ENCODE measurements around the gene CD300E. TPM values are rescaled to one million over a fixed set of nuclear protein-coding genes. Genes with fewer than 3 reads are reported as not detected.
A peak's percentile ranks its signal among the peaks of the same experiment; 100 is the strongest.

Gene CD300E
- total and polyA plus RNA-seq, 8 donors: 0.14 to 1.3 (median 0.27) TPM; not detected in 1

GRCh38 chr17:74569020-74570003, 54.2 kb downstream of the CD300E start:
- no peak for TF ChIP-seq CTCF (IDR thresholded peaks at IDR 0.05)
- H3K27me3 ChIP-seq: no peaks in the 10 kb centered on the region
- no peak overlapping the region for H3K4me3 ChIP-seq
- no peaks in the 10 kb centered on the region for H3K4me1 ChIP-seq
- WGBS, 2 donors: 51 to 66% methylated on average over 32 of the region's 32 CpGs
- DNase-seq (peak in 1 of 6 donors; percentile 53), FAIRE-seq (no peak), ATAC-seq (peak in 3 of 4 donors; percentile 59 to 81 (median 74))
- no peak overlapping the region for H3K27ac ChIP-seq
- intact Hi-C loops (cut with DNase I): no loop called here
- no peaks in the 10 kb centered on the region for H3K9me3 ChIP-seq
- H3K36me3 ChIP-seq: no peaks in the 10 kb centered on the region

- intact Hi-C loops (cut with DNase I): no loop called here
- no peak for FAIRE-seq
Measured at GRCh38 chr17:74568106-74568873, 55.2 kb downstream of the CD300E start.

GRCh38 chr17:74567397-74567796, 56.1 kb downstream of the CD300E start, which contains the start of gene CD300H:
CD300H (minus strand) TSS chr17:74567509.
- DNase-seq: no peak
- no peak for TF ChIP-seq CTCF (IDR thresholded peaks at IDR 0.05)

More at GRCh38 chr17:74568106-74568873, 55.2 kb downstream of the CD300E start:
- Histone ChIP-seq H3K27ac (no peak overlapping the region), H3K4me3 (no peak overlapping the region), H3K27me3 (no peaks in the 10 kb centered on the region), H3K36me3 (no peaks in the 10 kb centered on the region), H3K9me3 (no peaks in the 10 kb centered on the region), H3K4me1 (no peaks in the 10 kb centered on the region)
- no peak for TF ChIP-seq CTCF (IDR thresholded peaks at IDR 0.05)
- no peak for ATAC-seq
- no peak for DNase-seq
- whole genome bisulfite sequencing, 2 donors: 51 to 55% methylated on average over 4 of the region's 4 CpGs

GRCh38 chr17:74566132-74566753, 57.3 kb downstream of the CD300E start:
- no peak for DNase-seq
- peak in 2 of 4 donors; percentile 18 to 25 for TF ChIP-seq CTCF (IDR thresholded peaks at IDR 0.05)
- Histone ChIP-seq H3K27ac (no peak overlapping the region), H3K9me3 (no peaks in the 10 kb centered on the region), H3K36me3 (no peaks in the 10 kb centered on the region), H3K27me3 (no peaks in the 10 kb centered on the region), H3K4me1 (no peaks in the 10 kb centered on the region), H3K4me3 (no peak overlapping the region)
- peak in 3 of 4 donors; percentile 23 to 56 (median 31) for ATAC-seq
- WGBS, 2 donors: 29 to 36% methylated on average over 9 of the region's 9 CpGs
- intact Hi-C loops (cut with DNase I): no loop called here
- no peak for FAIRE-seq

More at GRCh38 chr17:74567397-74567796, 56.1 kb downstream of the CD300E start, which contains the start of gene CD300H:
- no peak within 1 kb of the TSS for H3K4me3 ChIP-seq
- H3K4me1 ChIP-seq: no peaks in the 10 kb centered on the region
- H3K36me3 ChIP-seq: no peaks in the 10 kb centered on the region
- H3K27ac ChIP-seq: no peak within 1 kb of the TSS
- no peaks in the 10 kb centered on the region for H3K9me3 ChIP-seq
- ATAC-seq (peak in 2 of 4 donors; percentile 22 to 51), FAIRE-seq (no peak)
- H3K27me3 ChIP-seq: no peaks in the 10 kb centered on the region
- intact Hi-C loops (cut with DNase I): no loop called here
- 62 to 81% methylated on average over 2 of the region's 2 CpGs for WGBS, 2 donors

Data from pancreas (tissue), 10 donors.